GM19455 (cell line): ENCODE results near the gene SC5D.
A peak's percentile ranks its signal among the peaks of the same experiment; 100 is the strongest.

Experiments
- ATAC-seq: cut with Tn5 transposase; IDR thresholded peaks from one replicate; pipeline ENCODE4 v1.9.1; 2021; ENCODE audit not compliant: unreplicated experiment

Gene SC5D

DNA sequence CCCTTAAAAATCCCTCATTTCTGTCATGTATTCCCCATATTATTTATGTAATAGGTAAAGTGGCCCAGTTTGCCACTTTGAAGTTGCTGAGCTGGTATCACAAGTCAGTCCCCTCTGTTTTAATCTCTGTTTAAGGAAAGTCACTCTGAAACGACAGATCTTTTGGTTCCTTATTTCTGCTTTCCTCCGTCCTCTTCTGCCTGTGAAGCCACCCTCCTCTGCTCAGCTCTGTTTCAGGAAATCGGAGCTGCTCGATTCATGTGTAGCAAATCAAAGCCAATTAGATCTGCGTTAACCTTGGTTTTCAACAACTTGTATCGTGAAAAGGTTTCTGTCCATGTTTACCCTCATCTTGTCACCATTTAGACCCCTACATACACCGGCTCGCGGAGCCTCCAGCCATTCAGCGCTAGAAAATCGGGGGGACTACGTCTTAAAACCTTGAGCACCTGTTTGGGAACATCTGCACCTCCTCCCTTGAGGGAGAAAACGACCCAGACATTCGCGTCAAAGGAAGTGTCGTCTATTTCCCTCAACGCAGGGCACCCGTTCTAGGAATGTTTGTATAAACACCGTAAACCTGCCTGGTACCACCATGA lies 576 bp upstream of the SC5D start:
- ATAC-seq: peak; percentile 38

- ATAC-seq: no peak
Measured at GRCh38 chr11:121293288-121293594, 670 bp downstream of the SC5D start.

DNA sequence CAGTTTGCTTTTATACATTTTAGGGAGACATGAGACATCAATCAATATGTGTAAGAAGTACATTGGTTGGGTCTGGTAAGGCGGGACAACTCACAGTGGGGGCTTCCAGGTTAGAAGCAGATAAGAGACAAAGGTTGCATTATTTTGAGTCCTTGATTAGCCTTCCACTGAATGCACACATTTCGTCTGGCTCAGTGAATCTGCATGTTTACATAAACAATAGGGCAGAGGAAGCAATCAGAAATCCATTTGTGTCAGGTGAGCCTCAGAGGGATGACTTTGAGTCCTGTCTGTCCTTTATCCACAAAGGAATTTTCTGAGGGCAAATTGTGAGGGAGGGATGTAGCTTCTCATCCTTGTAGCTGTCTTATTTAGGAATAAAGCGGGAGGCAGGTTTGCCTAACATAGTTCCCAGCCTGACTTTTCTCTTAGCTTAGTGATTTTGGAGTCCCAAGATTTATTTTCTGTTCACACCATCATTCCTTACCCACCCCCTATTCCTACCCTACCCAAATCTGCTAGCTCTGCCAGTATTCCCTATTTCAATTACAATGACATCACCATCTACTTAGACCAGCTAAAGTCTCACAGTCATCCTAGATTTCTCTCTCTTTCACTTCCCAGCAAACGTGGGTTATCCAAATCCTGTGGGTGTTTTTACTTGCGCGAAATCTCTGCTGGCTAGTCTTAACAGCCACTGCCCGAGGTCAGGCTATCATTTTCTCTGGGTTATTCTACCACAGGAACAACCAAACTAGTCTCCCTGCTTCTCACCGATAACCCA lies 2.9 kb downstream of the SC5D start:
- no peak for ATAC-seq

DNA sequence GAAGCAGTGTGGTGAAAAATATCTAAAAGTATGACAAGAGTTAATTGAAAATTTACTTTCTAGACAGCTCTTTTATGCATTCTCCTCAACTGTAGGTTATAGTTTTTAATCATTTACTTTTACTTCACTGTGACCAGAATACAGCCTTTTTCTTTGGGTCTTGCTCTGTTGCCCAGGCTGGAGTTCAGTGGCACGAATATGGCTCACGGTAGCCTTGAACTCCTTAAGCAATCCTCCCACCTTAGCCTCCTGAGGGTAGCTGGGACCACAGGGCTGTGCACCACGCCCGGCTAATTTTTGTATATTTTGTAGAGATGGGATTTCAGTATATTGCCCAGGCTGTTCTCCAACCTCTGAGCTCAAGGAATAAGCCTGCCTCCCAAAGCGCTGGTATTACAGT lies 5.3 kb downstream of the SC5D start:
- no peak for ATAC-seq

DNA sequence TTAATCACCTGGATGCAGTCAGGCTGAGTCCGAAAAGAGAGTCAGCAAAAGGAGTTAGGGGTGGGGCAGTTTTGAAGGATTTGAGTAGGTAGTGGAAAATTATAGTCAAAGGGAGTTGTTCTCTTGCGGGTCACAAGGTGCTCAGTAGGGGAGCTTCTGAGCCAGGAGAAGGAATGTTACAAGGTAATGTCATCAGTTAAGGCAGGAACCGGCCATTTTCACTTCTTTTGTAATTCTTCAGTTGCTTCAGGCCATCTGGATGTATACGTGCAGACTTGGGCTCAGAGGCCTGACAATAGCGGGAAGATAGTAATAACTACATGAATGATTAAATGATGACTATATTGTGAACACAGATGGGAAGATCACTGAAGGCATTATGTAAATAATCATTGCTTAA lies 6.2 kb downstream of the SC5D start:
- ATAC-seq: no peak

- no peak for ATAC-seq
Measured at GRCh38 chr11:121299417-121299816, 6.8 kb downstream of the SC5D start.

DNA sequence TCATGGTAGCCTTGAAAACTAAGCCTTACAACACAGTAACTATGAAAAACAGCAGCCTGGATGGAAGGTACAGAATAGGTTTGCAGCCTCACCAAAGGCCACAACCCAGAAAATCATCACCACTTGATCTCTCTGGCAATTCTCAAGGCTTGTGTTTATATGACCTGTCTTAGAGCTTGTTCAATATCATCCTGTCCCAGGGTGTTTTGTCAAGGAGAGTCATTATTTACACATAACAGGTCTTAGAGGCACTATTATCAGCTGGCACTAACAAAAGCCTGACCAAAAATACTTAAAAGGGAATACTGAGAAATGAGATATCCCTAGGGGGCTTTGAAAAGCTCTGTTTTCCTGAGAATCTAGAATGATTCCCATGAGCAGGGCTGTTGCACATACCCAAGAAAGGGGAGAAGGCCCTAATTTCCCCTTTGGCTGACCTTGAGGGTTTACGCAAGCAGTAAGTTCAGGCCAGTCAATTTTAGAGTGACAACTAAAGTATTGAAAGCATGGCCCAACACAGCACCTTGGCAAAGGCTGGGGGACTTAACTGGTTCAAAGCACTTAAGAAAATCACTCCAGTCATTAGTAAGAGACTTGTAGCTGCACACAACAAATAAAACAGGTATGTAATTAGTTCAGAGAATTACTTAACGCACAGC lies 7.9 kb downstream of the SC5D start:
- no peak for ATAC-seq

- ATAC-seq: no peak
Measured at GRCh38 chr11:121300972-121301699, 8.6 kb downstream of the SC5D start.

- ATAC-seq: no peak
Measured at GRCh38 chr11:121304759-121305158, 12.2 kb downstream of the SC5D start.

GRCh38 chr11:121308816-121309215 lies 16.2 kb downstream of the SC5D start:
- ATAC-seq: no peak

- ATAC-seq: peak; percentile 88
Measured at GRCh38 chr11:121309688-121310087, 17.1 kb downstream of the SC5D start.

DNA sequence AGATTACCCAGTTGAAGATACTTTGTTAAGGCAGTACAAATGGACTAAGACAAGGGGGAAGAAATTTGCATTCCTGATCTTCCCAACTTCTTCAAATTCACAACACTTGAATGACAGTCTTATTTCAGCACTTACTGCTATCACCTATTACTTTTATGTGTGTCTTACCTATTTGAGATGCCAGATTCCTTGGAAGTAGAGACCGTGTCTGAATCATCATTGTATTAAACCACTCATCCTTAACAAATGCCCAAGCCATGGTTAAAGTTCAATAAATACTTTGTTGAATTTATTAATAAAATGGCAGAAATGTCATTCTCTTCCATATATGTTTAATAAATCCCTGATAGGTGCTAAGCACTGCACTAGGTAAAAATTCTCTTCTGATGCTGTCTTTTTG lies 18.3 kb downstream of the SC5D start:
- no peak for ATAC-seq

DNA sequence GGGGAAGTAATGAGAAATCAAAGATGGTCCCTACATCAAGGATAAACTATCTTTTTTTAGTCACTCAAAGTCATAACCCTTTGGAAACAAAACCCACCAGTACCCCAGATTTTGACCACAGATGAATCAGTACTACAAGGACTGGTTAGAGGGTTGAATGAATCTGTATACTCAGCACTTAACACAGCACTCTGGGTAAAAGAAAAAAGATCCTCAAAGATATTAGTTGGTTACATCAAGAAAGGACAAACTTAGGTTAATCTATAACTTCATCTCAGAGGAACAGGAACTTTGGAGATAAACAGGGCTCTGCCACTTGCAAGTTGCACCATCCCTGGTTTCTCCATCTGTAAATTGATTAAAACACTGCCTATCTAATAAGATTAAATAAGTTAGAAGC lies 18.8 kb downstream of the SC5D start:
- no peak for ATAC-seq

- ATAC-seq: no peak
Measured at GRCh38 chr11:121312483-121312882, 19.9 kb downstream of the SC5D start.

DNA sequence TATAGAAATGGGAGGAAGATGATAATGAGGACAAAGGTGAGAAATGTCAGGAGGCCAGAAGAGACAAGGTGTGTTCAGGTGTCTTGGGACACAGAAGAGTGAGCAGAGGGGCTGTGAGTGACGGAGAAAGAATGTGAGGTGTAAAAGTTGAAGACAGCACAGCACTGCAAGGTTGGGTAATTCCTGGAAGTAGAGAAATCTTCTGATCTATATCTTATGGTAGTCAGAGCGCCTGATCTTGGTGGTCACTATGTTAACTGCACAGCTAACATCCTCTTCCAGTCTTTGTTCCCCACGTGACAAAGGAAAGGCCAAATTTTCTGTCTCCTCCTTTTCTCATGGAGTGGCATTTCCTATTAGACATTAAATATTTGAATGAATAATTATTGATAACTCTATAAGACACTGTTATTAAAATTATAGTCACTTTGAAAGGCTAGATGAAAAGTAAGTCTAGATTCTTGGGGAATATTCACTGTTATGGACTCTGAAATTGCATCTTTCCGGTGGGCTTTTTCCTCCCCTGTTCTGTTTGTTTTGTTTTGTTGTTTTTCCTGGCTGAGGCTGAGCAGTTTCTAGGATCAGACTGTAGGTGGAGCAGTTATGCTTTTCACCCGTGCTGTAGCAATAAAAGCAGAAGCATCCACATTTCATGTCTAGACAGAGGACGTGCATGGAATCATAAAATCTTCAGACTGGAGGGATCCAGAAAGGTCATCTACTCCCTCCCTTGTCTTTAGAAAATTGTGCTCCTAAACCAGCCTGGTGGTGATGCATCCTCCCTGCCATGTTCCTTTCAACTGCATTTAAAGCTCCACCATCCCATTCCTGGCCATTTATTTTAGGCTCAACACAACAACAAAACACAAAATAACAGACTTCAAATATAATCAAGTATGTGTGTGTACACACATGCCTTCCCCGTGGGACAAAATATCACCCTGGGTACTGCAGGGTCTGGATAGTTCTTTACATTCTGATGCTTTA lies 26.6 kb downstream of the SC5D start:
- no peak for ATAC-seq

- peak; percentile 64 for ATAC-seq
Measured at GRCh38 chr11:121321614-121322243, 29.2 kb downstream of the SC5D start.

- no peak for ATAC-seq
Measured at GRCh38 chr11:121323046-121323607, 30.6 kb downstream of the SC5D start.

GRCh38 chr11:121326230-121326629 lies 33.7 kb downstream of the SC5D start:
- no peak for ATAC-seq

GRCh38 chr11:121327553-121327952 lies 35.0 kb downstream of the SC5D start:
- ATAC-seq: no peak
